ENCODE data around the gene PRKG1.

DNA sequence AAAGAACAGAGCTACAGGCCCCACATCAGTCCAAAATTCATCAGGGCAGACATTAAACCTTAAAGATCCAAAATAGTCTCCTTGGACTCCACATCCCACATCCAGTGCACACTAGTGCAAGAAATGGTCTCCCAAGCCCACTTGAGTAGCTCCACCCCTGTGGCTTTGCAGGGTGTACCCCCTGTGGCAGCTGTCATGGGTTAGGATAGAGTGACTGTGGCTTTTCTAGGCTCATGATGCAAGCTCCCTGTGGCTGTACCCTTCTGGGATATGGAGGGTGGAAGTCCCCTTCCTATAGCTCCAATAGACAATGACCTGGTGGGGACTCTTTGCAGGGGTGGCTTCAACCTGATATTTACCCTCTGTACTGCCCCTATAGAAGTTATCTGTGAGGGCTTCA is 1111.0 kb downstream of the PRKG1 start:
- TF ChIP-seq CTCF (IDR thresholded peaks at IDR 0.05; ENCODE audit: borderline replicate concordance, extremely low read depth, low read length, poor library complexity, severe bottlenecking) (no peak), EZH2 (IDR thresholded peaks at IDR 0.05; ENCODE audit: borderline replicate concordance, low read depth, low read length, severe bottlenecking) (no peak)
